Measurements from ENCODE around the gene NFS1. TPM values are rescaled to one million over a fixed set of nuclear protein-coding genes. Genes with fewer than 3 reads are reported as not detected.

The NFS1 gene
- total and polyA plus RNA-seq, 2 of the 8 experiments (the other 6 are each of a cell fraction or from before 2014, with no cell fraction given), result 26.1 to 38.8 TPM

- Histone ChIP-seq H3K79me1 (ENCODE audit: low read depth, low read length) (peaks cover 10% of the 10 kb centered on the region), H3K56ac (replicated peaks; ENCODE audit: insufficient read length, low read depth, low read length) (no peak overlapping the region), H3K4me2 (ENCODE audit: insufficient read depth in 1 of 2, low read depth in 2 of 2, low read length in 2 of 2) (no peak overlapping the region), H3K9ac (replicated peaks in 1 of 4; ENCODE audit: extremely low read depth in 1 of 4, low read depth in 3 of 4, low read length in 3 of 4) (no peak overlapping the region), H4K8ac (ENCODE audit: extremely low read depth, insufficient read depth, low read length) (no peak overlapping the region), H3K79me2 (ENCODE audit: control insufficient read depth in 1 of 2, insufficient read depth in 2 of 2, low read length in 2 of 2) (peaks cover 0 to 87% of the 10 kb centered on the region in 2 experiments; a peak in 2 of 4 replicates), H4K91ac (replicated peaks; ENCODE audit: insufficient read length, low read length) (no peak overlapping the region), H2BK5ac (ENCODE audit: low read depth, low read length) (no peak overlapping the region), H2BK15ac (ENCODE audit: low read length) (no peak overlapping the region), H3K4ac (replicated peaks; ENCODE audit: insufficient read length, low read depth, low read length) (no peak overlapping the region), H3K23ac (ENCODE audit: insufficient read length) (no peak overlapping the region), H2BK12ac (ENCODE audit: low read depth, low read length) (no peak overlapping the region), H4K5ac (ENCODE audit: insufficient read length, low read depth, low read length) (no peak overlapping the region), H2AK5ac (ENCODE audit: low read depth, low read length) (no peak overlapping the region), H3K9me3 (ENCODE audit: insufficient read depth in 2 of 2, low read depth in 1 of 2, low read length in 1 of 2) (no peaks in the 10 kb centered on the region), H3K4me1 (replicated peaks in 1 of 4; ENCODE audit: control insufficient read depth in 3 of 4, insufficient read depth in 4 of 4, low read length in 3 of 4) (no peaks in the 10 kb centered on the region), H3K18ac (ENCODE audit: extremely low read depth, low read length) (no peak overlapping the region), H3K4me3 (ENCODE audit: extremely low read depth in 1 of 4, insufficient read depth in 2 of 4, low read depth in 3 of 4, low read length in 4 of 4) (no peak overlapping the region), H3K27me3 (replicated peaks in 1 of 4; ENCODE audit: control insufficient read depth in 3 of 4, extremely low read depth in 1 of 4, insufficient read depth in 3 of 4, low read length in 3 of 4) (no peaks in the 10 kb centered on the region; a peak in 1 of 7 replicates), H2BK20ac (ENCODE audit: low read length) (no peak overlapping the region), H3K36me3 (ENCODE audit: control insufficient read depth in 2 of 4, insufficient read depth in 4 of 4, low read length in 3 of 4) (peaks cover 66 to 100% (median 95%) of the 10 kb centered on the region in 4 experiments), H3K27ac (ENCODE audit: low read depth, low read length) (no peak overlapping the region), H3K23me2 (ENCODE audit: low read depth, low read length) (no peaks in the 10 kb centered on the region), H2AFZ (ENCODE audit: low read length) (no peak overlapping the region), H4K20me1 (replicated peaks in 1 of 2; ENCODE audit: control insufficient read depth in 1 of 2, insufficient read depth in 2 of 2, low read length in 2 of 2) (peaks cover 20 to 21% of the 10 kb centered on the region in 2 experiments), H2BK120ac (replicated peaks; ENCODE audit: low read depth, low read length) (no peak overlapping the region), H3K14ac (ENCODE audit: insufficient read length) (no peak overlapping the region)
- TF ChIP-seq E2F6 (IDR thresholded peaks at IDR 0.05) (no peak), YY1 (IDR thresholded peaks at IDR 0.05; ENCODE audit: low read depth, low read length) (no peak), SAP30 (IDR thresholded peaks at IDR 0.05; ENCODE audit: insufficient read depth, insufficient replicate concordance, low read length) (no peak), SP1 (IDR thresholded peaks at IDR 0.05; ENCODE audit: low read depth, low read length) (no peak), ATF2 (IDR thresholded peaks at IDR 0.05; ENCODE audit: low read length) (no peak), JUND (IDR thresholded peaks at IDR 0.05; ENCODE audit: low read length) (no peak)
- WGBS, 2 experiments (ENCODE audit: extremely low coverage in 1 of 2, insufficient coverage in 1 of 2, insufficient read length in 1 of 2, insufficient replicate concordance in 2 of 2, low coverage in 1 of 2, low lambda C conversion rate in 2 of 2, missing lambda C conversion rate in 1 of 2), result 95% methylated on average over 3 of the region's 3 CpGs; no CpG with 5 or more reads in 1 of the 2 experiments
- FAIRE-seq (no peak), DNase-seq (ENCODE audit: low read depth in 1 of 2, low spot score in 2 of 2) (no peak)
- CTCF ChIA-PET (ENCODE audit: partially characterized antibody), result interaction anchor here (0.6 kb wide), 1 partner anchor 40 kb away, joined by 3 read pairs; no protein-coding TSS in a partner anchor
- POLR2A ChIA-PET (ENCODE audit: partially characterized antibody), result interaction anchor here (40.1 to 45.3 kb wide), 2 partner anchors 4 to 9 kb away, joined by 2341 read pairs; partner anchors contain the start of genes NFS1, RBM39 and ROMO1
Observed at GRCh38 chr20:35721621-35722020, 22.5 kb upstream of the NFS1 start.
